HCT116 (cell line): Measurements from ENCODE around the gene CBFA2T3. TPM values are rescaled to one million over a fixed set of nuclear protein-coding genes. Genes with fewer than 3 reads are reported as not detected.

Experiments
- ATAC-seq: fragments of 200-7000 bp; cut with Tn5 transposase; 2 replicates; pipeline ENCODE4 v1.9.1; 2020; ENCODE audit warnings: mild to moderate bottlenecking, moderate library complexity
- BruUV-seq: library from RNA; stranded (reverse); fragments of 400-500 nt; replicated peaks from 2 replicates; lab custom pipeline; 2021; lab: Mats Ljungman, UMichigan
- CTCF ChIA-PET: fragments of 300-600 bp; sonication (Branson Sonifier 250); formaldehyde crosslinking; loops from one replicate; lab custom pipeline; 2021; ENCODE audit warnings: antibody characterized with exemption; lab: Charles Lee
- POLR2A ChIA-PET: fragments of 300-600, 350-600 bp; sonication (Branson Sonifier 250); formaldehyde crosslinking; loops from one replicate; lab custom pipeline; 2021; ENCODE audit warnings: antibody characterized with exemption; lab: Charles Lee
- RAD21 ChIA-PET, 2 experiments: fragments of 300-600 bp; sonication (Branson Sonifier 250); formaldehyde crosslinking; loops; one replicate each; lab custom pipeline; 2023; ENCODE audit warnings: low total read pairs in 2 of 2; ENCODE audit not compliant: uncharacterized antibody in 2 of 2, unreplicated experiment in 2 of 2, low non-redundant PET in 1 of 2; lab: Charles Lee
- DNase-seq: peaks from one replicate; pipeline ENCODE4 v3.0.0-alpha.2; 2010; ENCODE audit warnings: low read depth, low spot score
- H2AFZ ChIP-seq: fragments of 200-600 bp; shearing (Covaris generic), sonication (generic); 2 replicates; pipeline ENCODE4 v1.6.1; 2017; ENCODE audit warnings: low read depth, mixed run types, mixed read lengths, antibody characterized with exemption, low read length; ENCODE audit not compliant: poor library complexity, severe bottlenecking
- H3K27ac ChIP-seq: 2 replicates; pipeline ENCODE4 v1.5.1; 2012; ENCODE audit warnings: low read depth, low read length
- H3K27me3 ChIP-seq: fragments of 200-600 bp; sonication (generic); 2 replicates; pipeline ENCODE4 v1.6.1; 2016; ENCODE audit warnings: mixed run types, low read length, mixed read lengths; ENCODE audit not compliant: insufficient read depth
- H3K36me3 ChIP-seq, 2 experiments: fragments of 200-500 bp in 1 of 2; fragments of 200-600 bp in 1 of 2; sonication (Bioruptor generic) in 1 of 2; sonication (generic) in 1 of 2; 2 replicates each; pipeline versions ENCODE4 v1.5.1 to v1.6.1; 2014 to 2016; ENCODE audit warnings: low read length in 2 of 2, inconsistent platforms in 1 of 2, mixed read lengths in 1 of 2, mixed run types in 1 of 2; ENCODE audit not compliant: insufficient read depth in 2 of 2, control insufficient read depth in 1 of 2
- H3K4me1 ChIP-seq, 2 experiments: fragments of 200-600 bp in 1 of 2; sonication (generic) in 1 of 2; 2 replicates each; pipeline versions ENCODE4 v1.5.1 to v1.6.1; 2012 to 2017; ENCODE audit warnings: low read length in 2 of 2, inconsistent platforms in 1 of 2, mild to moderate bottlenecking in 1 of 2, mixed read lengths in 1 of 2, mixed run types in 1 of 2, moderate library complexity in 1 of 2; ENCODE audit not compliant: insufficient read depth in 2 of 2, control insufficient read depth in 1 of 2
- H3K4me2 ChIP-seq: fragments of 200-600 bp; sonication (generic); 2 replicates; pipeline ENCODE4 v1.6.1; 2017; ENCODE audit warnings: mixed run types, low read length, mixed read lengths
- H3K4me3 ChIP-seq, 2 experiments: fragments of 200-600 bp in 1 of 2; sonication (generic) in 1 of 2; replicated peaks in 1 of 2; 2 replicates each; pipeline ENCODE4 v1.5.1; 2011 to 2016; ENCODE audit warnings: low read length in 2 of 2, control low read depth in 1 of 2, low read depth in 1 of 2, mild to moderate bottlenecking in 1 of 2, mixed read lengths in 1 of 2, mixed run types in 1 of 2
- H3K79me2 ChIP-seq: fragments of 200-600 bp; sonication (generic); 2 replicates; pipeline ENCODE4 v1.6.1; 2017; ENCODE audit warnings: mild to moderate bottlenecking, mixed run types, low read length, moderate library complexity, mixed read lengths; ENCODE audit not compliant: insufficient read depth
- H3K9ac ChIP-seq: fragments of 200-600 bp; sonication (generic); 2 replicates; pipeline ENCODE4 v1.6.1; 2016; ENCODE audit warnings: low read length, mixed read lengths
- H3K9me2 ChIP-seq: fragments of 200-600 bp; sonication (generic), shearing (Covaris generic); 2 replicates; pipeline ENCODE4 v1.6.1; 2017; ENCODE audit warnings: mixed run types, mild to moderate bottlenecking, moderate library complexity; ENCODE audit not compliant: insufficient read depth
- H3K9me3 ChIP-seq, 2 experiments: fragments of 200-500 bp in 1 of 2; fragments of 200-600 bp in 1 of 2; sonication (Bioruptor generic) in 1 of 2; sonication (generic) in 1 of 2; 2 replicates each; pipeline ENCODE4 v1.6.1; 2014 to 2017; ENCODE audit warnings: low read length in 2 of 2, mixed read lengths in 2 of 2, inconsistent platforms in 1 of 2, low read depth in 1 of 2, mild to moderate bottlenecking in 1 of 2, mixed run types in 1 of 2, moderate library complexity in 1 of 2; ENCODE audit not compliant: control insufficient read depth in 1 of 2, insufficient read depth in 1 of 2
- H4K20me1 ChIP-seq: fragments of 200-600 bp; sonication (generic), shearing (Covaris generic); 2 replicates; pipeline ENCODE4 v1.6.1; 2017; ENCODE audit warnings: mixed run types, mild to moderate bottlenecking, moderate library complexity; ENCODE audit not compliant: insufficient read depth
- ATF3 ChIP-seq: IDR thresholded peaks from 2 replicates; pipeline ENCODE4 v1.6.1; 2012
- EZH2 ChIP-seq: fragments of 200-600 bp; sonication (generic); IDR thresholded peaks from 2 replicates; pipeline ENCODE4 v1.6.1; 2017; ENCODE audit warnings: antibody characterized with exemption, mixed run types
- EZH2phosphoT487 ChIP-seq: fragments of 200-600 bp; IDR thresholded peaks from 2 replicates; pipeline ENCODE4 v1.6.1; 2018; ENCODE audit warnings: antibody characterized with exemption, borderline replicate concordance
- POLR2A ChIP-seq: IDR thresholded peaks from 2 replicates; pipeline ENCODE4 v1.7.0; 2011; ENCODE audit warnings: borderline replicate concordance; ENCODE audit not compliant: insufficient read depth, insufficient read length; ENCODE audit errors: extremely low read depth
- POLR2AphosphoS5 ChIP-seq: IDR thresholded peaks from 2 replicates; pipeline ENCODE4 v1.6.1; 2011; ENCODE audit warnings: mild to moderate bottlenecking, low read depth, low read length, moderate library complexity
- RAD21 ChIP-seq: IDR thresholded peaks from 2 replicates; pipeline ENCODE4 v1.6.1; 2012; ENCODE audit warnings: low read depth, mild to moderate bottlenecking
- SP1 ChIP-seq: IDR thresholded peaks from 2 replicates; pipeline ENCODE4 v1.6.1; 2012; ENCODE audit warnings: low read depth
- SRF ChIP-seq: IDR thresholded peaks from 2 replicates; pipeline ENCODE4 v1.6.1; 2012; ENCODE audit warnings: low read depth
- TCF7L2 ChIP-seq: IDR thresholded peaks from 2 replicates; pipeline ENCODE4 v1.7.0; 2011; ENCODE audit warnings: borderline replicate concordance, inconsistent platforms; ENCODE audit not compliant: insufficient read depth, insufficient read length; ENCODE audit errors: extremely low read depth
- YY1 ChIP-seq: IDR thresholded peaks from 2 replicates; pipeline ENCODE4 v1.6.1; 2011; ENCODE audit warnings: low read length, low read depth, moderate library complexity, mild to moderate bottlenecking; ENCODE audit not compliant: insufficient replicate concordance; ENCODE audit errors: extremely low read depth
- ZBTB33 ChIP-seq: IDR thresholded peaks from 2 replicates; pipeline ENCODE4 v1.6.1; 2011; ENCODE audit warnings: mild to moderate bottlenecking, low read length, moderate library complexity; ENCODE audit not compliant: insufficient replicate concordance; ENCODE audit errors: extremely low read depth
- ZFX ChIP-seq: fragments of 450-650 bp; IDR thresholded peaks from 2 replicates; pipeline ENCODE4 v1.6.1; 2017
- intact Hi-C: fragments of 100-400 bp; cut with micrococcal nuclease; formaldehyde crosslinking; loops from 2 replicates; pipeline ENCODE4 v1.10.0; 2022
- total RNA-seq: library from RNA; stranded (reverse); gene quantifications from one replicate; pipeline ENCODE4 v1.2.1, GENCODE V29; 2021; ENCODE audit not compliant: unreplicated experiment

The CBFA2T3 gene
- total RNA-seq, 1 experiment from 2014 or later, result 19.1 TPM

GRCh38 chr16:88909431-88910210 is 67.4 kb downstream of the CBFA2T3 start:
- Histone ChIP-seq H2AFZ (no peak overlapping the region), H3K9ac (no peak overlapping the region), H3K27me3 (no peaks in the 10 kb centered on the region), H3K36me3 (no peaks in the 10 kb centered on the region), H3K4me2 (no peak overlapping the region), H3K4me1 (peaks cover 20 to 42% of the 10 kb centered on the region in 2 experiments), H3K4me3 (no peak overlapping the region), H3K27ac (no peak overlapping the region), H3K9me2 (no peaks in the 10 kb centered on the region), H4K20me1 (no peaks in the 10 kb centered on the region), H3K9me3 (peaks cover 0 to 4% of the 10 kb centered on the region in 2 experiments; a peak in 1 of 4 replicates), H3K79me2 (no peaks in the 10 kb centered on the region)
- RAD21 ChIA-PET, result no interaction called here
- TF ChIP-seq POLR2AphosphoS5 (no peak), SP1 (no peak), ZBTB33 (no peak)
- no peak for ATAC-seq
- no TSS peak for BruUV-seq
- no peak for DNase-seq
- CTCF ChIA-PET, result no interaction called here
- intact Hi-C loops, result no loop called here
- POLR2A ChIA-PET, result no interaction called here

DNA sequence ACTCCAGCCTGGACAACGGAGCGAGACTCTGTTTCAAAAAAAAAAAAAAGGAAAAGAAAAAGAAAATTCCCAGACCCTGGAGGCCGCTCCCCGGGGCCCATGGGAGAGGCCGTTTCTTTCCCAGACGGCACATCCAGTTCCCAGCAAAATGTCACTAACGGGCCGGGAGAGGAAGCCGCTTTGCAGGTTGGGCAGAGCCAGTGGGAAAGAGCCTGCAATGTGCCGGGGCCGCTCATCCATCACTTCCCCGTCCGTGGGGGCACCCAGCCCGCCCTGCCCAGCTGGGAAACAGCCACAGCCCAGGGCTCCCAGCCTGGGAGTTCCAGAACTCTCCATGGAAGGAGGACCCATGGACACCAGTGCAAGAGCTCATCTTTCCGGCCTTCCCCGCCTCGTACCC is 68.7 kb downstream of the CBFA2T3 start:
- H3K36me3 ChIP-seq, result no peaks in the 10 kb centered on the region
- no peak for ATAC-seq
- intact Hi-C loops, result no loop called here
- TF ChIP-seq EZH2phosphoT487, result no peak
- no peak for TF ChIP-seq EZH2
- no peak for TF ChIP-seq ZFX
- no peak for TF ChIP-seq POLR2A
- no peak for TF ChIP-seq YY1
- TF ChIP-seq RAD21, result no peak
- TF ChIP-seq ZBTB33, result no peak
- no peak for TF ChIP-seq TCF7L2
- no peak for TF ChIP-seq ATF3
- no peak for TF ChIP-seq SRF
- no peak overlapping the region for H3K9ac ChIP-seq
- H3K4me3 ChIP-seq, result no peak overlapping the region
- no TSS peak for BruUV-seq
- H4K20me1 ChIP-seq, result no peaks in the 10 kb centered on the region
- RAD21 ChIA-PET, result no interaction called here
- POLR2A ChIA-PET, result no interaction called here
- no peaks in the 10 kb centered on the region for H3K27me3 ChIP-seq
- CTCF ChIA-PET, result no interaction called here
- no peaks in the 10 kb centered on the region for H3K79me2 ChIP-seq
- no peak overlapping the region for H3K27ac ChIP-seq
- H2AFZ ChIP-seq, result no peak overlapping the region
- H3K4me1 ChIP-seq, result peaks cover 20 to 44% of the 10 kb centered on the region in 2 experiments
- DNase-seq, result no peak
- H3K4me2 ChIP-seq, result peak overlapping the region; percentile 61
- H3K9me3 ChIP-seq, result peaks cover 0 to 3% of the 10 kb centered on the region in 2 experiments; a peak in 1 of 4 replicates
- no peaks in the 10 kb centered on the region for H3K9me2 ChIP-seq
